Kidney (tissue), 14 donors: ENCODE results near the gene PPP4R3B. TPM values are rescaled to one million over a fixed set of nuclear protein-coding genes. Genes with fewer than 3 reads are reported as not detected.
"Not testable (repeated sequence)": the region's sequence is repeated elsewhere in the genome, so short reads cannot be mapped to it uniquely, and the experiment has no call there.

ENCODE experiments used
- DNase-seq, 5 donors: peaks; one replicate each; pipeline ENCODE4 v3.0.0-alpha.2; 2013 to 2020
- FAIRE-seq: peaks from 2 replicates; lab custom pipeline; 2012; peaks lifted over from hg19 to GRCh38; lab: Jason Lieb, UNC
- H3K27ac ChIP-seq, 2 donors: one replicate each; pipeline ENCODE4 v1.7.0; 2013; ENCODE audit warnings: low read depth in 2 of 2, low read length in 2 of 2, inconsistent platforms in 1 of 2
- H3K27me3 ChIP-seq: one replicate; pipeline ENCODE4 v1.7.1; 2013; ENCODE audit warnings: low read length, inconsistent platforms; ENCODE audit not compliant: control insufficient read depth, insufficient read depth
- H3K36me3 ChIP-seq, 3 donors: one replicate each; pipeline versions ENCODE4 v1.7.0 to v1.7.1; 2013; ENCODE audit warnings: low read length in 3 of 3, control low read depth in 1 of 3, inconsistent platforms in 1 of 3; ENCODE audit not compliant: insufficient read depth in 3 of 3, control insufficient read depth in 2 of 3
- H3K4me1 ChIP-seq, 3 donors: one replicate each; pipeline versions ENCODE4 v1.7.0 to v1.7.1; 2013; ENCODE audit warnings: low read length in 3 of 3, inconsistent platforms in 1 of 3, low read depth in 1 of 3; ENCODE audit not compliant: control insufficient read depth in 2 of 3, insufficient read depth in 2 of 3
- H3K4me3 ChIP-seq, 3 donors: one replicate each; pipeline versions ENCODE4 v1.7.0 to v1.8.1; 2013; ENCODE audit warnings: low read length in 3 of 3, control low read depth in 1 of 3, inconsistent platforms in 1 of 3
- H3K9ac ChIP-seq, 3 donors: one replicate each; pipeline versions ENCODE4 v1.7.0 to v1.7.1; 2013; ENCODE audit warnings: low read length in 3 of 3, control low read depth in 1 of 3, inconsistent platforms in 1 of 3
- H3K9me3 ChIP-seq, 3 donors: one replicate each; pipeline versions ENCODE4 v1.7.0 to v1.7.1; 2013; ENCODE audit warnings: low read length in 3 of 3, control low read depth in 1 of 3, inconsistent platforms in 1 of 3; ENCODE audit not compliant: control insufficient read depth in 2 of 3, insufficient read depth in 1 of 3
- intact Hi-C: fragments of 100-400 bp; cut with DNase I; formaldehyde crosslinking; loops from one replicate; pipeline ENCODE4 v1.11.1; 2022
- polyA plus RNA-seq: library from polyadenylated mRNA; stranded (reverse); fragments of 350-450 nt; fragmentation: Illumina TruSeq; extraction: RNeasy Lipid Tissue Mini Kit (QIAGEN cat#74804); gene quantifications from one replicate; pipeline ENCODE4 v1.2.3, GENCODE V29; 2014; ENCODE audit warnings: low read depth, low replicate concordance; ENCODE audit not compliant: insufficient read depth
- total RNA-seq: library from RNA; stranded (reverse); fragmentation: NEBNext Ultra II Directional; extraction: Animal tissue kit (Norgen Biotek cat#: 25700); gene quantifications from one replicate; pipeline ENCODE4 v1.2.1, GENCODE V29; 2021
- TF ChIP-seq, protein P1 (sequence below): IDR thresholded peaks from 3 replicates; pipeline ENCODE4 v1.5.1; 2012; ENCODE audit warnings: mild to moderate bottlenecking, moderate library complexity, borderline replicate concordance; ENCODE audit not compliant: insufficient read depth; ENCODE audit errors: extremely low read depth
- donor health status: control.
- donor health status: control.
- donor health status: control.
- donor health status: control.
- donor health status: control.
- donor health status: DM: yes; HTN: yes; CAD: no.
- donor health status: Normal renal cell carcinoma (clear cell type).

PPP4R3B gene
- total and polyA plus RNA-seq, 2 donors from 2014 or later: 24.0 to 66.0 TPM

- Histone ChIP-seq H3K9me3 (no peaks in the 10 kb centered on the region), H3K9ac (no peak overlapping the region), H3K4me1 (no peaks in the 10 kb centered on the region), H3K4me3 (no peak overlapping the region), H3K27ac (no peak overlapping the region), H3K36me3 (peaks cover 5 to 6% (median 5%) of the 10 kb centered on the region in 3 donors), H3K27me3 (no peaks in the 10 kb centered on the region)
- FAIRE-seq: no peak
- intact Hi-C loops: no loop called here
- DNase-seq: peak in 1 of 5 donors; percentile 4
- TF ChIP-seq, protein P1, sequence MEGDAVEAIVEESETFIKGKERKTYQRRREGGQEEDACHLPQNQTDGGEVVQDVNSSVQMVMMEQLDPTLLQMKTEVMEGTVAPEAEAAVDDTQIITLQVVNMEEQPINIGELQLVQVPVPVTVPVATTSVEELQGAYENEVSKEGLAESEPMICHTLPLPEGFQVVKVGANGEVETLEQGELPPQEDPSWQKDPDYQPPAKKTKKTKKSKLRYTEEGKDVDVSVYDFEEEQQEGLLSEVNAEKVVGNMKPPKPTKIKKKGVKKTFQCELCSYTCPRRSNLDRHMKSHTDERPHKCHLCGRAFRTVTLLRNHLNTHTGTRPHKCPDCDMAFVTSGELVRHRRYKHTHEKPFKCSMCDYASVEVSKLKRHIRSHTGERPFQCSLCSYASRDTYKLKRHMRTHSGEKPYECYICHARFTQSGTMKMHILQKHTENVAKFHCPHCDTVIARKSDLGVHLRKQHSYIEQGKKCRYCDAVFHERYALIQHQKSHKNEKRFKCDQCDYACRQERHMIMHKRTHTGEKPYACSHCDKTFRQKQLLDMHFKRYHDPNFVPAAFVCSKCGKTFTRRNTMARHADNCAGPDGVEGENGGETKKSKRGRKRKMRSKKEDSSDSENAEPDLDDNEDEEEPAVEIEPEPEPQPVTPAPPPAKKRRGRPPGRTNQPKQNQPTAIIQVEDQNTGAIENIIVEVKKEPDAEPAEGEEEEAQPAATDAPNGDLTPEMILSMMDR: no peak
Observed at GRCh38 chr2:55555977-55556376, 61.4 kb downstream of the PPP4R3B start.

- H3K9ac ChIP-seq: no peak overlapping the region
- H3K4me3 ChIP-seq: no peak overlapping the region
- intact Hi-C loops: no loop called here
- no peaks in the 10 kb centered on the region for H3K27me3 ChIP-seq
- H3K27ac ChIP-seq: no peak overlapping the region
- TF ChIP-seq, protein P1: no peak
- H3K9me3 ChIP-seq: no peaks in the 10 kb centered on the region
- peaks cover 0 to 8% (median 8%) of the 10 kb centered on the region in 3 donors for H3K36me3 ChIP-seq
- DNase-seq (no peak), FAIRE-seq (no peak)
- H3K4me1 ChIP-seq: no peaks in the 10 kb centered on the region
Observed at GRCh38 chr2:55553321-55553720, 64.1 kb downstream of the PPP4R3B start.

- H3K4me3 ChIP-seq: no peak overlapping the region
- no peaks in the 10 kb centered on the region for H3K9me3 ChIP-seq
- H3K36me3 ChIP-seq: peaks cover 0 to 8% (median 5%) of the 10 kb centered on the region in 3 donors
- DNase-seq: no peak
- H3K4me1 ChIP-seq: no peaks in the 10 kb centered on the region
- intact Hi-C loops: no loop called here
- no peak overlapping the region for H3K9ac ChIP-seq
- H3K27ac ChIP-seq: no peak overlapping the region
- TF ChIP-seq, protein P1: no peak
- no peak for FAIRE-seq
- no peaks in the 10 kb centered on the region for H3K27me3 ChIP-seq
Observed at GRCh38 chr2:55550368-55551102, 66.9 kb downstream of the PPP4R3B start.

GRCh38 chr2:55547679-55548078 lies 69.7 kb downstream of the PPP4R3B start:
- H3K27me3 ChIP-seq, intact Hi-C loops, H3K9ac ChIP-seq, H3K4me3 ChIP-seq, DNase-seq, H3K9me3 ChIP-seq, FAIRE-seq, H3K4me1 ChIP-seq, H3K27ac ChIP-seq: not testable (repeated sequence)
- peaks cover 3 to 11% (median 9%) of the 10 kb centered on the region in 3 donors for H3K36me3 ChIP-seq
